ENCODE data around the gene TAPT1.

DNA sequence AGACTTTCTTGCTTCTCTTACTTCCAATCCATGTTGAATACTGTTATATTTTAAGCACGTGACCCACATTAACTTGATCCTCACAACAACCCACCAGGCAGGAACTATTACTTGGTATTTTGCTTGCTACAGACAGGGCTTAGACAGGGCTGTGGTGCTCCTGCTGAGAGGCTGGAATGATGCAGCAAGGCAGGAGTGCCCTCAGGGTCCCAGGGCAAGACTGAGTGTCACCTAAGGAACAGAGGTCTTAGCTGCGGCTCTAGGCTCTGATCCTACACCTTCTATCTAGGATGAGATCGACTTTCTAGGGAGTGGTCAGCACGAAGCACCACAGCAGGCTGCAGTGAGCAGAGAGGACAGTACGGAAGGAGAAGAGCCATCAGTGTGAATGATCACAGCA lies 20.0 kb downstream of the TAPT1 start:
- TF ChIP-seq SPI1 (IDR thresholded peaks at IDR 0.05; ENCODE audit: low read depth, low read length) (no peak), POLR2AphosphoS5 (IDR thresholded peaks at IDR 0.05; ENCODE audit: low read depth, low read length) (no peak)

Data from GM12891 (cell line).